IMR-90 (cell line): Measurements from ENCODE around the gene LUZP2. TPM values are rescaled to one million over a fixed set of nuclear protein-coding genes. Genes with fewer than 3 reads are reported as not detected.

ENCODE experiments used
- ATAC-seq: fragments of 200-7000 bp; cut with Tn5 transposase; 2 replicates; pipeline ENCODE4 v1.9.1; 2020; ENCODE audit warnings: low read depth, mild to moderate bottlenecking, moderate library complexity
- BruUV-seq: library from RNA; stranded (reverse); fragments of 400-500 nt; replicated peaks from 2 replicates; lab custom pipeline; 2021; lab: Mats Ljungman, UMichigan
- CTCF ChIA-PET: fragments of 300-600 bp; formaldehyde crosslinking; extraction: SDS; loops from one replicate; lab custom pipeline; 2021; ENCODE audit warnings: antibody characterized with exemption; lab: Yijun Ruan, JAX
- POLR2A ChIA-PET: fragments of 300-600 bp; sonication (Branson Sonifier 250); formaldehyde crosslinking; loops from one replicate; lab custom pipeline; 2022; ENCODE audit warnings: antibody characterized with exemption; ENCODE audit not compliant: unreplicated experiment; lab: Charles Lee
- DNase-seq: peaks from one replicate; pipeline ENCODE4 v3.0.0; 2013
- H2AFZ ChIP-seq: replicated peaks from 2 replicates; pipeline ENCODE3; 2013; ENCODE audit warnings: low read length, mild to moderate bottlenecking; ENCODE audit not compliant: poor library complexity
- H2AK5ac ChIP-seq: 2 replicates; pipeline ENCODE4 v1.6.1; 2013; ENCODE audit warnings: low read depth, low read length, inconsistent platforms
- H2AK9ac ChIP-seq: replicated peaks from 2 replicates; pipeline ENCODE3; 2013; ENCODE audit warnings: mild to moderate bottlenecking, low read depth, low read length, moderate library complexity; ENCODE audit not compliant: poor library complexity
- H2BK120ac ChIP-seq: 2 replicates; pipeline ENCODE4 v1.6.1; 2013; ENCODE audit warnings: low read depth, low read length, inconsistent platforms
- H2BK15ac ChIP-seq: 3 replicates; pipeline ENCODE4 v1.6.1; 2013; ENCODE audit warnings: low read depth, low read length, inconsistent platforms
- H2BK20ac ChIP-seq: 2 replicates; pipeline ENCODE4 v1.6.1; 2013; ENCODE audit warnings: low read depth, mild to moderate bottlenecking, inconsistent platforms, low read length, moderate library complexity
- H2BK5ac ChIP-seq: 2 replicates; pipeline ENCODE4 v1.6.1; 2013; ENCODE audit warnings: mild to moderate bottlenecking, low read depth, low read length, inconsistent platforms; ENCODE audit not compliant: poor library complexity, severe bottlenecking
- H3K14ac ChIP-seq: replicated peaks from 2 replicates; pipeline ENCODE4 v1.6.1; 2013; ENCODE audit warnings: low read depth, low read length, inconsistent platforms
- H3K18ac ChIP-seq: 2 replicates; pipeline ENCODE4 v1.6.1; 2013; ENCODE audit warnings: low read depth, low read length, control low read depth
- H3K23ac ChIP-seq: 2 replicates; pipeline ENCODE4 v1.6.1; 2013; ENCODE audit warnings: low read depth, low read length, inconsistent platforms
- H3K27ac ChIP-seq: 2 replicates; pipeline ENCODE4 v1.5.1; 2013; ENCODE audit warnings: mild to moderate bottlenecking, control low read depth, low read length; ENCODE audit not compliant: insufficient read depth
- H3K27me3 ChIP-seq: 2 replicates; pipeline ENCODE4 v1.6.1; 2013; ENCODE audit warnings: low read length; ENCODE audit not compliant: control insufficient read depth, insufficient read depth
- H3K36me3 ChIP-seq: 2 replicates; pipeline ENCODE4 v1.6.1; 2013; ENCODE audit warnings: low read length, mixed read lengths; ENCODE audit not compliant: control insufficient read depth, insufficient read depth
- H3K4ac ChIP-seq: 2 replicates; pipeline ENCODE4 v1.6.1; 2013; ENCODE audit warnings: low read depth, low read length, inconsistent platforms
- H3K4me1 ChIP-seq: 2 replicates; pipeline ENCODE4 v1.6.1; 2013; ENCODE audit warnings: low read length, mixed read lengths; ENCODE audit not compliant: control insufficient read depth, insufficient read depth
- H3K4me2 ChIP-seq: 2 replicates; pipeline ENCODE4 v1.6.1; 2013; ENCODE audit warnings: low read depth, mild to moderate bottlenecking, control low read depth, low read length, moderate library complexity
- H3K4me3 ChIP-seq: 2 replicates; pipeline ENCODE4 v1.5.1; 2013; ENCODE audit warnings: low read depth, mild to moderate bottlenecking, control low read depth, low read length, moderate library complexity; ENCODE audit not compliant: insufficient read depth
- H3K56ac ChIP-seq: 2 replicates; pipeline ENCODE4 v1.6.1; 2013; ENCODE audit warnings: low read length, inconsistent platforms; ENCODE audit not compliant: insufficient read depth; ENCODE audit errors: extremely low read depth
- H3K79me1 ChIP-seq, 2 experiments: 2 replicates each; pipeline ENCODE4 v1.6.1; 2013; ENCODE audit warnings: low read length in 2 of 2, inconsistent platforms in 1 of 2, low read depth in 1 of 2
- H3K9ac ChIP-seq: 2 replicates; pipeline ENCODE4 v1.6.1; 2013; ENCODE audit warnings: low read depth, low read length, control low read depth
- H3K9me1 ChIP-seq: 2 replicates; pipeline ENCODE4 v1.6.1; 2013; ENCODE audit warnings: low read length, inconsistent platforms; ENCODE audit not compliant: insufficient read depth
- H3K9me3 ChIP-seq: 2 replicates; pipeline ENCODE4 v1.6.1; 2013; ENCODE audit warnings: low read length; ENCODE audit not compliant: control insufficient read depth, insufficient read depth
- H4K20me1 ChIP-seq: 2 replicates; pipeline ENCODE4 v1.6.1; 2013; ENCODE audit warnings: low read length, inconsistent platforms; ENCODE audit not compliant: insufficient read depth
- H4K5ac ChIP-seq: 2 replicates; pipeline ENCODE4 v1.6.1; 2013; ENCODE audit warnings: mild to moderate bottlenecking, low read depth, low read length, control low read depth
- H4K8ac ChIP-seq, 2 experiments: 2 replicates each; pipeline ENCODE4 v1.6.1; 2013; ENCODE audit warnings: low read depth in 2 of 2, low read length in 2 of 2, control low read depth in 1 of 2, inconsistent platforms in 1 of 2
- H4K91ac ChIP-seq: 2 replicates; pipeline ENCODE4 v1.6.1; 2013; ENCODE audit warnings: low read depth, low read length, inconsistent platforms; ENCODE audit not compliant: insufficient read depth
- MAFK ChIP-seq: IDR thresholded peaks from 2 replicates; pipeline ENCODE4 v1.6.1; 2012; ENCODE audit warnings: low read depth, low read length, improper control_type of control experiment
- POLR2A ChIP-seq: IDR thresholded peaks from 2 replicates; pipeline ENCODE4 v1.6.1; 2012; ENCODE audit warnings: mild to moderate bottlenecking, low read depth, low read length
- RFX5 ChIP-seq: IDR thresholded peaks from 2 replicates; pipeline ENCODE4 v1.8.0; 2012; ENCODE audit warnings: low read depth, mild to moderate bottlenecking, low read length, moderate library complexity
- USF2 ChIP-seq: fragments of 150-350 bp; IDR thresholded peaks from 2 replicates; pipeline ENCODE4 v1.6.1; 2017; ENCODE audit warnings: mild to moderate bottlenecking, antibody characterized with exemption, low read length, low read depth
- dilution Hi-C: fragments of 300-500 bp; cut with HindIII; formaldehyde crosslinking; loops from one replicate; pipeline ENCODE4 v1.14.3; 2018; ENCODE audit warnings: low sequenced_read_pairs; ENCODE audit not compliant: unreplicated experiment
- in situ Hi-C: fragments of 300-500 bp; cut with MboI; formaldehyde crosslinking; loops from 3 replicates; pipeline ENCODE4 v1.14.3; 2019; ENCODE audit warnings: low sequenced_read_pairs, inconsistent platforms, mixed read lengths
- intact Hi-C: fragments of 100-400 bp; cut with micrococcal nuclease; formaldehyde crosslinking; loops from 2 replicates; pipeline ENCODE4 v1.10.0; 2022
- polyA plus RNA-seq, 3 experiments: library from polyadenylated mRNA; depleted of rRNA; stranded (reverse); fragments of >200 nt; gene quantifications; 2 replicates each; pipeline ENCODE4 v1.2.3, GENCODE V29; 2012; ENCODE audit warnings: low replicate concordance in 1 of 3
- total RNA-seq: library from RNA; depleted of rRNA; stranded (reverse); fragments of >200 nt; gene quantifications from 2 replicates; pipeline ENCODE4 v1.2.3, GENCODE V29; 2012

LUZP2 gene
- total and polyA plus RNA-seq, 2 of the 4 experiments (the other 2 are of a cell fraction): 0.89 to 2.0 TPM

GRCh38 chr11:24781288-24781687 is 284.4 kb downstream of the LUZP2 start:
- Histone ChIP-seq H3K56ac (no peak overlapping the region), H3K18ac (no peak overlapping the region), H2AK9ac (no peak overlapping the region), H3K27ac (no peak overlapping the region), H3K4me3 (no peak overlapping the region), H4K5ac (no peak overlapping the region), H3K9me3 (no peaks in the 10 kb centered on the region), H4K91ac (no peak overlapping the region), H3K9me1 (no peaks in the 10 kb centered on the region), H3K27me3 (no peaks in the 10 kb centered on the region), H3K79me1 (no peaks in the 10 kb centered on the region), H2BK20ac (no peak overlapping the region), H2BK5ac (no peak overlapping the region), H3K4ac (no peak overlapping the region), H3K23ac (no peak overlapping the region), H2AK5ac (no peak overlapping the region), H3K4me1 (no peaks in the 10 kb centered on the region), H2BK15ac (no peak overlapping the region), H4K8ac (no peak overlapping the region), H3K14ac (no peak overlapping the region), H3K4me2 (no peak overlapping the region), H2BK120ac (no peak overlapping the region), H4K20me1 (no peaks in the 10 kb centered on the region), H3K9ac (no peak overlapping the region), H2AFZ (no peak overlapping the region), H3K36me3 (no peaks in the 10 kb centered on the region)
- BruUV-seq: no TSS peak
- ChIA-PET POLR2A (no interaction called here), CTCF (no interaction called here)
- in situ Hi-C loops (no loop called here), dilution Hi-C loops (no loop called here), intact Hi-C loops (no loop called here)
- ATAC-seq: no peak
- DNase-seq: no peak
- TF ChIP-seq POLR2A (no peak), MAFK (peak; percentile 46; the same call in 1 of the 2 replicates), RFX5 (no peak), USF2 (no peak)
